Measurements from ENCODE around the gene PPP1R16B. TPM values are rescaled to one million over a fixed set of nuclear protein-coding genes. Genes with fewer than 3 reads are reported as not detected.
"Not testable (repeated sequence)": the region's sequence is repeated elsewhere in the genome, so short reads cannot be mapped to it uniquely, and the experiment has no call there.

The PPP1R16B gene
- total RNA-seq, 2 experiments from 2014 or later, result 65.3 to 65.4 TPM

DNA sequence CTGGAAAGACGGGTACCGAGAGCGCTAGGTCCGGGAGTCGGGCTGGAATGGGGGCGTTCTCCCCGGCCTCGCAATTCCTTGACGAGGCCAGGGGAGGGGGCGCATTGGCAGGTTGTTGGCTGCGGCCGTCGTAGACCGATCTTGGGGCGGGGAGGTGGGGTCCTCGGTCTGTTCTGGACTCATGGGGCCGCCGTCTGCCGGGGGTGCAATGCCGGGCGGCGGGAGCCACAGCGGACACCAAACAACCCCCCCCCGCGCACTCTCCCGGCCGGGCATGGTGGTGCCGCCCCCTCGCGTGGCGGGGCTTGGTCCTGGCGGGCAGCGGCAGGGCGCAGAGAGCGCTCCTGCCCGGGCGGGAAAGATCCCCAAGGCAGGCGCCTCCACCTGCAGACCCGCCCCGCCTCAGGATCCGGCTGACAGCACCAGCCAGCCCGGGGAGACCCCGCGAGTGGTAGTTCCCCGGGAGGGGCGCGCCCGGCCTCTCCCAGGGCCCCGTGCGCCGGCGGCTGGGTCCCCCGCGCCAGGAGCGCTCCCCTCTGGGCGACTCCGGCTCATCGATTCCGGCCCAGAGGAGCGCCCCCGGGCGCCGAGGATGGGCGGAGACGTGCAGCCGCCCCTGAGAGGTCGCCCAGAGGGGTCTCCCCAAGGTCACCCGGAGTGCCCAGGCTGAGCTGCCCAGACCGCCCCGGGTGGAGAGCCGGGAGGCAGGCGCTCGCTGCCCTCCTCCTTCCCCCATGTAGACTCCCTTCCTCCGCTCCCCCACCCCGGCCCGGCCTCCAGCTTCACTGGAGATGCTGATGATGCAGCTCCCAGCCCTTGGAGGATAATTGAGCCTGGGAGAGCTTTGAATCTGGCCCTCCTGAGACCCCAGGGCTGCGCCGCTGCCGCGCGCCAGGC, 709 bp downstream of the PPP1R16B start:
- Mint-ChIP-seq H3K27me3 (no peaks in the 10 kb centered on the region), H3K4me1 (peaks cover 52% of the 10 kb centered on the region), H3K27ac (peak overlapping the region; percentile 95), H3K36me3 (peaks cover 35% of the 10 kb centered on the region), H3K9me3 (no peaks in the 10 kb centered on the region), H3K4me3 (peak overlapping the region; percentile 86)
- peak; percentile 64 for DNase-seq

DNA sequence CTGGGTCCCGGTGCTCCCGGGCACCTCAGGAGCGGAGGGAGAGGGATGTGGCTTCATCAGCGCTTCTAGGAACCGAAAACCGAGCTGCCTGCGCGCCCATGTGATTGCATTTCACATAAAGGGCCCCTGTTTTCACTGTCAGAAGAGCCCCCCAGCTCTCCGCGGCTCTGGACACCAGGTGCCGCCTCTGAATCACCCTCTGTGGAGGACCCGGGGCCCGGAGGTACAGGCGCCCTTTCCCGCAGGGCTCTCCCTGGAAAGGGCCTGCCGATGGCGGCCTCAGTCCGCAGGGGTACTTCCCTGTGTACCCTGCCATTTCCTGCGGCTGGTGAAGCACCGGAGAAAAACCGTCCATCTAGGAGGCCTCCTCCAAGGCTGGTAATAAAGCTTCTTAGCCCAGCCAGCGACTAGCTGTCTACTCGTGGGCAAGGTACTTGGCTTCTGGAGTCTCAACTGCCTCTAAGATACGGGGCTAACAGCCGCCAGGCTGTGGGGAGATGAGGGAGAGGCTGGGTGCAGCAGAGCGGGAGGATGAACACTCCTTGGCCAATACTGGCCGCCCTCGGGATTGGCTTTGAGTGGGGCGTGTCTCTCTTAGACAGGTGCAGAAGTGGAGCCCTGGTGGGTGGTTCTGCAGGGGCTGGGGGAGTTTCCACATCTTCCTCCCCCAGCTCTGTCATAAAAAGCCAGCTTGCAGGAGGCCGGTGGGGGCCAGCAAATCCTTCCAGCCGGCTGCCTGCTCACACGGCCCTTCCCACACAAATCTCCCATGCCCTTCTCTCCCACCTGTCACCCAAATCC, 1.6 kb downstream of the PPP1R16B start:
- Mint-ChIP-seq H3K9me3 (no peaks in the 10 kb centered on the region), H3K4me1 (peaks cover 59% of the 10 kb centered on the region), H3K36me3 (peaks cover 41% of the 10 kb centered on the region), H3K27me3 (no peaks in the 10 kb centered on the region), H3K27ac (peak overlapping the region; percentile 35), H3K4me3 (peak overlapping the region; percentile 86)
- peak; percentile 34 for DNase-seq

DNA sequence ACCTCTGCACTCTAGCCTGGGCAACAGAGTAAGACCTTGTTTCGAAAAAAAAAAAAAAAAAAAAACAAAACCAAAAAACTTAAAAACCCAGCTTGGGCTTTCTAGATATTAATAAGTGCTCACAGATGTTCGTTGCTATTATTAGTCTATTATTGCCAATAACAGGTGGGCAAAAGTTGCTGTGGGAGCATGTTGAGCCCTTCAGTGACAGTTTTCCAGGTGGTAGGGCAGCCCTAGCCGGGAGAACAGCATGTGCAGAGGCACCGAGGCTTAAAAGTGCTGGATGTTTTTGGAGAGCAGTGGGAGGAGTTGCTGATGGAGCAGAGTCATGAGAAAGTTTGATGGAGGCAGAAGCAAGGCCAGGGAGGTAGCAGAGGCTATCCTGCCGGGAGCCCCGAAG, 4.4 kb downstream of the PPP1R16B start:
- no peaks in the 10 kb centered on the region for H3K27me3 Mint-ChIP-seq
- DNase-seq, result no peak
- H3K27ac Mint-ChIP-seq, result no peak overlapping the region
- H3K4me1 Mint-ChIP-seq, result peaks cover 67% of the 10 kb centered on the region
- H3K36me3 Mint-ChIP-seq, result peaks cover 53% of the 10 kb centered on the region
- no peak overlapping the region for H3K4me3 Mint-ChIP-seq
- H3K9me3 Mint-ChIP-seq, result no peaks in the 10 kb centered on the region

GRCh38 chr20:38810926-38811630, 5.6 kb downstream of the PPP1R16B start:
- Mint-ChIP-seq H3K4me3 (no peak overlapping the region), H3K4me1 (peaks cover 75% of the 10 kb centered on the region), H3K27me3 (no peaks in the 10 kb centered on the region)

GRCh38 chr20:38811769-38812168, 6.3 kb downstream of the PPP1R16B start:
- peak overlapping the region; percentile 10 for H3K27ac Mint-ChIP-seq
- DNase-seq, result no peak
- no peaks in the 10 kb centered on the region for H3K27me3 Mint-ChIP-seq
- H3K36me3 Mint-ChIP-seq, result peaks cover 70% of the 10 kb centered on the region
- H3K9me3 Mint-ChIP-seq, result no peaks in the 10 kb centered on the region
- no peak overlapping the region for H3K4me3 Mint-ChIP-seq
- H3K4me1 Mint-ChIP-seq, result peaks cover 82% of the 10 kb centered on the region

More at GRCh38 chr20:38810926-38811630, 5.6 kb downstream of the PPP1R16B start:
- DNase-seq, result no peak
- H3K36me3 Mint-ChIP-seq, result peaks cover 64% of the 10 kb centered on the region
- H3K9me3 Mint-ChIP-seq, result no peaks in the 10 kb centered on the region
- H3K27ac Mint-ChIP-seq, result peak overlapping the region; percentile 10

GRCh38 chr20:38812182-38812581, 6.7 kb downstream of the PPP1R16B start:
- Mint-ChIP-seq H3K27ac (no peak overlapping the region), H3K36me3 (peaks cover 71% of the 10 kb centered on the region), H3K4me3 (no peak overlapping the region), H3K9me3 (no peaks in the 10 kb centered on the region), H3K27me3 (no peaks in the 10 kb centered on the region), H3K4me1 (peaks cover 84% of the 10 kb centered on the region)
- DNase-seq, result no peak

GRCh38 chr20:38812709-38813573, 7.4 kb downstream of the PPP1R16B start:
- peaks cover 80% of the 10 kb centered on the region for H3K4me1 Mint-ChIP-seq
- peaks cover 73% of the 10 kb centered on the region for H3K36me3 Mint-ChIP-seq
- DNase-seq, result no peak
- H3K9me3 Mint-ChIP-seq, result no peaks in the 10 kb centered on the region
- H3K27me3 Mint-ChIP-seq, result no peaks in the 10 kb centered on the region
- peak overlapping the region; percentile 38 for H3K27ac Mint-ChIP-seq
- H3K4me3 Mint-ChIP-seq, result no peak overlapping the region

DNA sequence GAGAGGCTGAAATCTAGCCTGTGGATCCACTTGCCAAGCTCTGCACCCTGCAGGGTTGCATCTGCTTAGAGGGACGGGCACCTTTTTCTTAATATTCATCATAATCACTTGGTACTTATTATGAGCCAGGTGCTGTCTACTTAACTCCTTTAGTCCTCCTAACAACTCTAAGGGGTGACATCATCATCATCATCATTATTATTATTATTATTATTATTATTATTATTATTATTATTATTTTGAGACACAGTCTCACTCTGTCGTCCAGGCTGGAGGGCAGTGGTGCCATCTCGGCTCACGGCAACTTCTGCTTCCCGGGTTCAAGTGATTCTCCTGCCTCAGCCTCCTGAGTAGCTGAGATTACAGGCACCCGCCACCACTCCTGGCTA, 8.1 kb downstream of the PPP1R16B start:
- H3K36me3 Mint-ChIP-seq, result peaks cover 76% of the 10 kb centered on the region
- peaks cover 80% of the 10 kb centered on the region for H3K4me1 Mint-ChIP-seq

GRCh38 chr20:38815446-38815845, 9.9 kb downstream of the PPP1R16B start:
- no peaks in the 10 kb centered on the region for H3K27me3 Mint-ChIP-seq
- no peak overlapping the region for H3K27ac Mint-ChIP-seq
- no peaks in the 10 kb centered on the region for H3K9me3 Mint-ChIP-seq
- H3K4me1 Mint-ChIP-seq, result peaks cover 67% of the 10 kb centered on the region
- H3K4me3 Mint-ChIP-seq, result no peak overlapping the region
- H3K36me3 Mint-ChIP-seq, result peaks cover 67% of the 10 kb centered on the region
- no peak for DNase-seq

More for the DNA sequence above, 8.1 kb downstream of the PPP1R16B start:
- not testable (repeated sequence) for H3K27ac Mint-ChIP-seq, H3K9me3 Mint-ChIP-seq, H3K4me3 Mint-ChIP-seq, H3K27me3 Mint-ChIP-seq, DNase-seq

DNA sequence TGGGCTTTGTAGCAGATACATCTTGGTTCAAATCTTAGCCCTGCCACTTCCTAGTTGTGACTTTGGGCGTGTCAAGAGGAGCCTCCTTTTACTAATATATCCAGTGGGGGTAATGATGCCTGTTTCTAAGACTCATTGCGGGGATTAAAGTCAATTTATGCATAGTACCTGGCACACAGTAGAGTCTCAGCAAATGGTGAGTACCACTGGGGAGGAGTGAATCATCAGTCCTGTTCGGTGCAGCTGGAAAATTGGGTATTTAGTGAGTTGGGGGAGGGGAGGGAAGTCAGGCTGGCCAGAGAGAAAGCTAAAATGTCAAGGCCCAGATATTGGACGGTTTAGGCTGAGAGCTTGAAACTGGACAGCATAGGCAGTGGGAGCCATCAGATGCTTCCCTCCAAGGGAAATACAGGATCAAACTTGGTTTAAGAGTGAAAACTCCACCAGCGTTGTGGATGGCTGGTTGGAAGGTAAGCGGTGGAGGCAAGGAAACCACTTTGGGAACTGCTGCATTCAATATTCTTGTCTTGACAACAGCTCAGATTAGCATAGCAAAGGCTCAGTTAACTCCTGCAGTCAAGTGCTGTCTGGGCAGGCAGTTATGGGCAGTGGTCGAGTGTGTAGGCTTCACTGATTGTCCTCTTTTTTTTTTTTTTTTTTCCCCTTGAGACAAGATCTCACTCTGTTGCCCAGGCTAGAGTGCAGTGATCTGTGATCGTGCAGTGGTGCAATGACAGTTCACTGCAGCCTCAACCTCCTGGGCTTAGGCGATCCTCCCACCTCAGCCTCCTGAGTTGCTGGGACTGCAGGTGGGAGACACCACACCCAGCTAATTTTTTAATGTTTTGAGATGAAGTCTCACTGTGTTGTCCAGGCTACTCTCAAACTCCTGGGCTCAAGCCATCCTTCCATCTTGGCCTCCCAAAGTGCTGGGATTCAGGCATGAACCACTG, 12.9 kb downstream of the PPP1R16B start:
- peak overlapping the region; percentile 3 for H3K27ac Mint-ChIP-seq

DNA sequence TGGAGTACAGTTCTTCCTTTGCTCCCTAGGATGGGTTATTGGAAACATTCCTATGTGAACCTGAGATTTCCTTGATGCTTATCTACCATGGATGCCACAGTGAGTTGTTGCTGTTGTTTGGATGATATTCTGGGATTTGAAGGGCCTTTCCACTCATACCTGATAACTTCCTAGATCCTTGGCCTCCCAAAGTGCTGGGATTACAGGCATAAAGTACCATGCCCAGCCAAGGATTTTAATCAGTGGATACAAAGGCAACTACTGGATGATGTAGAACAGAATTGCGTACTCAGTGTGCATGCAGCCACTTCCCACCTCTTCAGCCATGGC, 20.0 kb downstream of the PPP1R16B start:
- H3K27ac Mint-ChIP-seq, result no peak overlapping the region
- H3K36me3 Mint-ChIP-seq, result peaks cover 70% of the 10 kb centered on the region
- H3K9me3 Mint-ChIP-seq, result peaks cover 11% of the 10 kb centered on the region
- DNase-seq, result no peak
- H3K4me3 Mint-ChIP-seq, result no peak overlapping the region
- H3K4me1 Mint-ChIP-seq, result peaks cover 64% of the 10 kb centered on the region
- H3K27me3 Mint-ChIP-seq, result no peaks in the 10 kb centered on the region

More for the DNA sequence above, 12.9 kb downstream of the PPP1R16B start:
- H3K4me1 Mint-ChIP-seq, result peaks cover 59% of the 10 kb centered on the region
- DNase-seq, result no peak
- no peak overlapping the region for H3K4me3 Mint-ChIP-seq
- peaks cover 11% of the 10 kb centered on the region for H3K9me3 Mint-ChIP-seq
- H3K27me3 Mint-ChIP-seq, result no peaks in the 10 kb centered on the region
- H3K36me3 Mint-ChIP-seq, result peaks cover 71% of the 10 kb centered on the region

DNA sequence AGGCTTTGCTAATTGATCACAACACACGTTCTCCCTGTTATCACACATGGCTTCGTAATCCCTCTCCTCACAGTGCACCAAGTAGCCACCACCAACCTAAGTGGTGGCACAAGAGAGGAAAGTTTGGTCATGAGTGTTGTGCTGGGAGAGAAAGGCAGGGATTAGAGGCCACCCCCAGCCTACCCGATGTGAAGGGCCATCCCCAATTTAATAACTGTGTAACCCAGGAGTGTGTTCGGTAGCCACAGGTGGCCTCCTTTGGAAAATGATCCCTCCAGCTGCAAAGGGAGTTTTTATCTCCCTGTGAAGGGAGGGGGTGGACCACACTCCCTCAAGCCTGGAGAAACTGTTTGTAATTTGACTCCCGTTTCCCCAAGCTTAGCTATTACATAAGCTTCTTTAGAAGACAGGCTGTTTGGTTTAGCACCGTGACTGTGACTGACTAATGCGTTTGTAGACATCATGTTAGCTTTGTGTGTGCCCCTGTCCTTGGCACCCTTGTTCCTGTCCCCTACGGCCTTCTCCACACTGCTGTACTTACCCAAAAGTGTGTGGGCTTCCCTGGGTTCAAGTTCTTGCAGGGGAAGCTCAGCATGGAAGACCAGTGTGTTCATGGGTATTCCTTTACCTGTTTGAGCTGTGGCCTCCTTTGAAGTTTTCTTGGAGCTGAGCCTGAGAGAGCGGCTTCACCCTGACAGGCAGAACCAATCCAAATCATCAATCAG, 20.6 kb downstream of the PPP1R16B start:
- Mint-ChIP-seq H3K9me3 (peaks cover 9% of the 10 kb centered on the region), H3K36me3 (peaks cover 73% of the 10 kb centered on the region), H3K27me3 (no peaks in the 10 kb centered on the region), H3K4me3 (no peak overlapping the region), H3K27ac (peak overlapping the region; percentile 42), H3K4me1 (peaks cover 68% of the 10 kb centered on the region)
- no peak for DNase-seq

- H3K36me3 Mint-ChIP-seq, result peaks cover 75% of the 10 kb centered on the region
- no peaks in the 10 kb centered on the region for H3K9me3 Mint-ChIP-seq
- peak overlapping the region; percentile 84 for H3K27ac Mint-ChIP-seq
- no peak for DNase-seq
- H3K4me3 Mint-ChIP-seq, result peak overlapping the region; percentile 22
- H3K4me1 Mint-ChIP-seq, result peaks cover 69% of the 10 kb centered on the region
- no peaks in the 10 kb centered on the region for H3K27me3 Mint-ChIP-seq
These were observed 22.3 kb downstream of the PPP1R16B start for GRCh38 chr20:38827770-38828281.

Data from activated naive CD8-positive, alpha-beta T cell treated with anti-CD3 and anti-CD28 coated beads for 36 hours (primary cell).